ENCODE measurements around the gene ALK.

The ALK gene

GRCh38 chr2:29182920-29183319 lies 738.5 kb downstream of the ALK start:
- H3K27ac ChIP-seq, result no peak overlapping the region
- H3K4me1 ChIP-seq (ENCODE audit: control insufficient read depth in 1 of 2, insufficient read depth in 1 of 2, low read depth in 1 of 2, low read length in 1 of 2), result no peaks in the 10 kb centered on the region
- H3K4me3 ChIP-seq (ENCODE audit: low read depth in 1 of 2, low read length in 1 of 2), result no peak overlapping the region
- TF ChIP-seq CTCF (IDR thresholded peaks at IDR 0.05), result no peak
- H3K9me3 ChIP-seq, result no peaks in the 10 kb centered on the region
- H3K36me3 ChIP-seq, result no peaks in the 10 kb centered on the region
- H3K27me3 ChIP-seq, result no peaks in the 10 kb centered on the region

GRCh38 chr2:29182334-29182733 lies 739.1 kb downstream of the ALK start:
- Histone ChIP-seq H3K4me3 (ENCODE audit: low read depth in 1 of 2, low read length in 1 of 2) (no peak overlapping the region), H3K36me3 (no peaks in the 10 kb centered on the region), H3K27me3 (no peaks in the 10 kb centered on the region), H3K4me1 (ENCODE audit: control insufficient read depth in 1 of 2, insufficient read depth in 1 of 2, low read depth in 1 of 2, low read length in 1 of 2) (no peaks in the 10 kb centered on the region), H3K9me3 (no peaks in the 10 kb centered on the region), H3K27ac (no peak overlapping the region)
- no peak for TF ChIP-seq CTCF (IDR thresholded peaks at IDR 0.05)

GRCh38 chr2:29175338-29175737 lies 746.0 kb downstream of the ALK start:
- Histone ChIP-seq H3K4me3 (ENCODE audit: low read depth in 1 of 2, low read length in 1 of 2) (no peak overlapping the region), H3K4me1 (ENCODE audit: control insufficient read depth in 1 of 2, insufficient read depth in 1 of 2, low read depth in 1 of 2, low read length in 1 of 2) (no peaks in the 10 kb centered on the region), H3K27ac (no peak overlapping the region), H3K36me3 (no peaks in the 10 kb centered on the region), H3K27me3 (no peaks in the 10 kb centered on the region), H3K9me3 (no peaks in the 10 kb centered on the region)
- TF ChIP-seq CTCF (IDR thresholded peaks at IDR 0.05), result no peak

GRCh38 chr2:29174937-29175336 lies 746.4 kb downstream of the ALK start:
- Histone ChIP-seq H3K9me3 (no peaks in the 10 kb centered on the region), H3K36me3 (no peaks in the 10 kb centered on the region), H3K4me3 (ENCODE audit: low read depth in 1 of 2, low read length in 1 of 2) (no peak overlapping the region), H3K27ac (no peak overlapping the region), H3K27me3 (no peaks in the 10 kb centered on the region), H3K4me1 (ENCODE audit: control insufficient read depth in 1 of 2, insufficient read depth in 1 of 2, low read depth in 1 of 2, low read length in 1 of 2) (no peaks in the 10 kb centered on the region)
- TF ChIP-seq CTCF (IDR thresholded peaks at IDR 0.05), result no peak

GRCh38 chr2:29166242-29167039 lies 754.9 kb downstream of the ALK start:
- no peaks in the 10 kb centered on the region for H3K36me3 ChIP-seq
- H3K27ac ChIP-seq, result no peak overlapping the region
- no peak for TF ChIP-seq CTCF (IDR thresholded peaks at IDR 0.05)

More at GRCh38 chr2:29166242-29167039, 754.9 kb downstream of the ALK start:
- Histone ChIP-seq H3K4me1 (ENCODE audit: control insufficient read depth in 1 of 2, insufficient read depth in 1 of 2, low read depth in 1 of 2, low read length in 1 of 2) (no peaks in the 10 kb centered on the region), H3K9me3 (no peaks in the 10 kb centered on the region), H3K4me3 (ENCODE audit: low read depth in 1 of 2, low read length in 1 of 2) (no peak overlapping the region), H3K27me3 (no peaks in the 10 kb centered on the region)
